Endodermal cell (in vitro differentiated cells): Measurements from ENCODE around the gene CYB5A. TPM values are rescaled to one million over a fixed set of nuclear protein-coding genes. Genes with fewer than 3 reads are reported as not detected.

ENCODE experiments used
- DNase-seq: peaks from one replicate; pipeline ENCODE4 v3.0.0-alpha.2; 2017
- H3K27ac ChIP-seq: 2 replicates; pipeline ENCODE4 v1.5.1; 2013; ENCODE audit warnings: mild to moderate bottlenecking, low read depth, low read length, moderate library complexity
- H3K27me3 ChIP-seq: 2 replicates; pipeline ENCODE4 v1.6.1; 2013; ENCODE audit warnings: mild to moderate bottlenecking, low read length, moderate library complexity; ENCODE audit not compliant: insufficient read depth, control insufficient read depth, poor library complexity, severe bottlenecking
- H3K36me3 ChIP-seq: 2 replicates; pipeline ENCODE4 v1.7.0; 2013; ENCODE audit warnings: mild to moderate bottlenecking, low read length, moderate library complexity; ENCODE audit not compliant: control insufficient read depth, insufficient read depth
- H3K4me1 ChIP-seq: one replicate; pipeline ENCODE4 v1.7.0; 2013; ENCODE audit warnings: low read length; ENCODE audit not compliant: control insufficient read depth, insufficient read depth
- H3K4me3 ChIP-seq: 2 replicates; pipeline ENCODE4 v1.5.1; 2013; ENCODE audit warnings: mild to moderate bottlenecking, low read length, moderate library complexity
- H3K9ac ChIP-seq: 2 replicates; pipeline ENCODE4 v1.6.1; 2013; ENCODE audit warnings: mild to moderate bottlenecking, low read length, moderate library complexity; ENCODE audit not compliant: poor library complexity, severe bottlenecking; ENCODE audit errors: extremely low read depth
- H3K9me3 ChIP-seq: 2 replicates; pipeline ENCODE4 v1.6.1; 2013; ENCODE audit warnings: mild to moderate bottlenecking, low read length, moderate library complexity; ENCODE audit not compliant: control insufficient read depth
- H3K27ac Mint-ChIP-seq: 2 replicates; pipeline ENCODE4 v1.8.0; 2020; ENCODE audit warnings: mixed read lengths
- H3K27me3 Mint-ChIP-seq: 2 replicates; pipeline ENCODE4 v1.8.0; 2021; ENCODE audit warnings: mild to moderate bottlenecking, mixed read lengths; ENCODE audit not compliant: insufficient read depth
- H3K36me3 Mint-ChIP-seq: 2 replicates; pipeline ENCODE4 v1.8.0; 2020; ENCODE audit warnings: low read depth, mixed read lengths
- H3K4me1 Mint-ChIP-seq: 2 replicates; pipeline ENCODE4 v1.8.0; 2020; ENCODE audit warnings: mixed read lengths
- H3K4me3 Mint-ChIP-seq: 2 replicates; pipeline ENCODE4 v1.8.0; 2020; ENCODE audit warnings: mild to moderate bottlenecking, moderate library complexity, mixed read lengths
- H3K9me3 Mint-ChIP-seq: 2 replicates; pipeline ENCODE4 v1.8.0; 2020; ENCODE audit warnings: mild to moderate bottlenecking, mixed read lengths
- WGBS, 2 experiments: methylation state at CpG; one replicate each; pipeline versions ENCODE4 v1.1.5 to v1.1.7; 2013; ENCODE audit warnings: missing lambda C conversion rate in 2 of 2, mixed read lengths in 1 of 2; ENCODE audit not compliant: insufficient coverage in 1 of 2, insufficient read length in 1 of 2; 5-methylcytosine and 5-hydroxymethylcytosine counted together
- total RNA-seq, 2 donors: library from RNA; stranded (reverse); fragmentation: NEBNext Ultra II Directional in 1 of 2; extraction: Animal tissue kit (Norgen Biotek cat#: 25700) in 1 of 2; gene quantifications; 2 replicates in 1 of 2; 3 replicates in 1 of 2; pipeline ENCODE4 v1.2.1, GENCODE V29; 2021
- TF ChIP-seq, protein P1 (sequence below): fragments of 200-600 bp; sonication (generic); conservative IDR thresholded peaks from 2 replicates; pipeline ENCODE4 v1.5.0; 2021; ENCODE audit warnings: antibody characterized with exemption, mild to moderate bottlenecking

CYB5A gene
- total RNA-seq, 2 donors from 2014 or later: 72.6 to 124 TPM

DNA sequence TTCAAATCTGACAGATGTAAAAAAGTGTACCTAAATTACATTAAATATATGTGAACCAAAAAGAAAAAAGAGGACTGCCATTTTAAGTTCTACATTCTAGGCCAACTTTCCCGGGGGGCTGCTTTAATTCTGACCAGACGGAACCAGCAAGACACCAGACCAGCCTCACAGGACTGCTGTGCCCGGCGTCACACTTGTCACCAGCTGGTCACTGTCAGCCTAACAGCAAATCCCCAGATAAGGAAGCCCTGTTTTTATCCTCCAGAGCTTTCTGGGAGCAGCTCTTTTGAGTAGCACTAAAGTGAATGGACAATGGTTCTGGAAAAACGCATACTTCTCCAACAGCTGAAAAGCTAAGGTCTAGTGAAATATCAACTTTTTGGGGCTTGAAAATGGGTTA is 35.6 kb downstream of the CYB5A start:
- Mint-ChIP-seq H3K4me3 (no peak overlapping the region), H3K27me3 (no peaks in the 10 kb centered on the region), H3K36me3 (peaks cover 42% of the 10 kb centered on the region), H3K4me1 (peaks cover 36% of the 10 kb centered on the region), H3K27ac (peak overlapping the region; percentile 61), H3K9me3 (no peaks in the 10 kb centered on the region)
- Histone ChIP-seq H3K27me3 (no peaks in the 10 kb centered on the region), H3K27ac (peak overlapping the region; percentile 40), H3K4me1 (peaks cover 25% of the 10 kb centered on the region), H3K9ac (no peak overlapping the region), H3K4me3 (no peak overlapping the region), H3K9me3 (no peaks in the 10 kb centered on the region), H3K36me3 (no peaks in the 10 kb centered on the region)
- DNase-seq: peak; percentile 57
- TF ChIP-seq, protein P1, sequence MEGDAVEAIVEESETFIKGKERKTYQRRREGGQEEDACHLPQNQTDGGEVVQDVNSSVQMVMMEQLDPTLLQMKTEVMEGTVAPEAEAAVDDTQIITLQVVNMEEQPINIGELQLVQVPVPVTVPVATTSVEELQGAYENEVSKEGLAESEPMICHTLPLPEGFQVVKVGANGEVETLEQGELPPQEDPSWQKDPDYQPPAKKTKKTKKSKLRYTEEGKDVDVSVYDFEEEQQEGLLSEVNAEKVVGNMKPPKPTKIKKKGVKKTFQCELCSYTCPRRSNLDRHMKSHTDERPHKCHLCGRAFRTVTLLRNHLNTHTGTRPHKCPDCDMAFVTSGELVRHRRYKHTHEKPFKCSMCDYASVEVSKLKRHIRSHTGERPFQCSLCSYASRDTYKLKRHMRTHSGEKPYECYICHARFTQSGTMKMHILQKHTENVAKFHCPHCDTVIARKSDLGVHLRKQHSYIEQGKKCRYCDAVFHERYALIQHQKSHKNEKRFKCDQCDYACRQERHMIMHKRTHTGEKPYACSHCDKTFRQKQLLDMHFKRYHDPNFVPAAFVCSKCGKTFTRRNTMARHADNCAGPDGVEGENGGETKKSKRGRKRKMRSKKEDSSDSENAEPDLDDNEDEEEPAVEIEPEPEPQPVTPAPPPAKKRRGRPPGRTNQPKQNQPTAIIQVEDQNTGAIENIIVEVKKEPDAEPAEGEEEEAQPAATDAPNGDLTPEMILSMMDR: no peak
- 50 to 59% methylated on average over 2 to 5 of the region's 5 CpGs for WGBS, 2 experiments

DNA sequence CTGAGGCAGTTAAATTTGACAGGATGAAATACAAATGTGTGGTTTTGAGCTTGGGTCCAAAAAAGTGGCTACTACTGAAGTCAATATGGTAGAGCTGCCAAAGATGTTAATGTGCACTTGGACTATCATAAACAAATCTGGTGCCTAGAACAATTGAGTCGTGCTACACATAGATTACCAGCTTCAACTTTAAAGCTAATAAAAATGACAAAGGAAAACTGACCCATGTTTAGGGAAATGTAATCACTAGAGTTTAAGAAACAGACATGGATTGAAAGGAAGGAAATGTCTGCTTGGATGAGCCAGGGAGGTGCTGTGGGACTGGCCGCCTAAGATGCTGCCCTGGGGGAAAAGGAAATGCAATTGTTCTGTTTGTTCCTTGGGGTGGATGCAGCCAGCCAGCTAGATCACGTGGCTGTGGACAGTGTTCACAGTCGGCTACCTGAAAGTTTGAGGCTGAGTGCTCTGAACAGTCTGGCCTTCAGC is 36.6 kb downstream of the CYB5A start:
- Histone ChIP-seq H3K9ac (no peak overlapping the region), H3K4me1 (peaks cover 25% of the 10 kb centered on the region), H3K36me3 (no peaks in the 10 kb centered on the region), H3K4me3 (no peak overlapping the region), H3K27me3 (no peaks in the 10 kb centered on the region), H3K9me3 (no peaks in the 10 kb centered on the region), H3K27ac (no peak overlapping the region)
- WGBS, 2 experiments: 81 to 88% methylated on average over 2 to 4 of the region's 4 CpGs
- Mint-ChIP-seq H3K4me1 (peaks cover 40% of the 10 kb centered on the region), H3K36me3 (peaks cover 34% of the 10 kb centered on the region), H3K27ac (peak overlapping the region; percentile 61), H3K4me3 (no peak overlapping the region), H3K9me3 (no peaks in the 10 kb centered on the region), H3K27me3 (no peaks in the 10 kb centered on the region)
- TF ChIP-seq, protein P1: no peak
- DNase-seq: no peak

DNA sequence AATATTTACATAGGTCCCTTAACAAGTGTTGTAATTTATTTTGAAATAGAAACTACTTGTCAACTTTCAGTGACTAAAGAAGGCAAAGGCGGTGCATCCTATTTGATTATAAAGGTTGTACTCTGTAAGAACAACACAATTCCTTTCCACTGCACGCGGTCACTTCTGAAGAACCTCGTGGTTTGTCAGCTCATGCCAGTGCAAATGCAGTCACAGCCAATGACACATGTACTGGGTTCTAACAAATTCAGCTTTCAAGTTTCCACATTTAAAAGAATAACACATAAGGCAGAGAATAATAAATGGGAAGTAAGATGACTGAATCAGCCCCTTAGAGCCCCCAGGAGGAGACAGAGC is 39.7 kb downstream of the CYB5A start:
- H3K9ac ChIP-seq: no peak overlapping the region
- H3K4me3 ChIP-seq: no peak overlapping the region
- H3K9me3 ChIP-seq: no peaks in the 10 kb centered on the region
- no peak overlapping the region for H3K27ac Mint-ChIP-seq
- no peaks in the 10 kb centered on the region for H3K27me3 Mint-ChIP-seq
- H3K36me3 ChIP-seq: no peaks in the 10 kb centered on the region
- peaks cover 23% of the 10 kb centered on the region for H3K36me3 Mint-ChIP-seq
- WGBS, 2 experiments: 94 to 100% methylated on average over 1 to 4 of the region's 4 CpGs
- H3K4me3 Mint-ChIP-seq: no peak overlapping the region
- H3K4me1 ChIP-seq: peaks cover 25% of the 10 kb centered on the region
- H3K27ac ChIP-seq: no peak overlapping the region
- H3K9me3 Mint-ChIP-seq: no peaks in the 10 kb centered on the region
- peaks cover 43% of the 10 kb centered on the region for H3K4me1 Mint-ChIP-seq
- DNase-seq: no peak
- H3K27me3 ChIP-seq: no peaks in the 10 kb centered on the region
- TF ChIP-seq, protein P1: no peak
